NCI-H1694 (cell line): ENCODE data around the gene MESP1.

Experiments
- DNase-seq: peaks from one replicate; lab custom pipeline; 2025; lab: John Stamatoyannopoulos, UW

Gene MESP1

DNA sequence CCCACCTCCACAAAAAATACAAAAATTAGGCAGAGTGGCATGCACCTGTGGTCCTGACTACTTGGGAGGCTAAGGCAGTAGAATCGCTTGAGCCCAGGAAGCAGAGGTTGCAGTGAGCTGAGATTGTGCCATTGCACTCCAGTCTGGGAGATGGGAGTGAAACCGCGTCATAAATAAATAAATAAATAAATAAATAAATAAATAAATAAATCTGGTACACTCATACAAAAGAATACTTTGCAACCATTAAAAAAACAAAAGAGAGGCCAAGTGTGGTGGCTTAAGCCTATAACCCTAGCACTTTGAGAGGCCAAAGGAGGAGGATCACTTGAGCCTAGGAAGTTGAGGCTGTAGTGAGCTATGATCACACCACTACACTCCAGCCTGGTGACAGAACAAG is 28.0 kb downstream of the MESP1 start:
- DNase-seq = no peak

DNA sequence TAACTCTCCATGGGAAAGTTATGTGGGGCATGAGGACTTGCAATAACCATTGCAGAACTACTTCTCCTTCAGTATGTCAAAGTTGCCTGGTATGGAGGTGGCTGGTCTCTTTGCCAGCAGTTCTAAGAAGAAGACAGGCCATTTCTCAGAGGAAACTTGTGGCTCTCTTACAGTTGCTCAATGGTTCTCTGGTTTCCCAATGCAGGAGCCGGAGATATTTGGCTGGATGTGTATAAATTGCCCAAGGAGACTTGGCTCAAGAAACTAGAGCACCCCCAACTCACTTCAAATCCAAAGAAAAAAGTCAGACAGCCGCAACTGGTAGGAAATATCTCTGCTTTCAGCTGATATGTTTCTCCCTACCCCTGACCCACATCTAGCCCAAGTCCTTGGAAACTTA is 36.3 kb downstream of the MESP1 start:
- no peak for DNase-seq

DNA sequence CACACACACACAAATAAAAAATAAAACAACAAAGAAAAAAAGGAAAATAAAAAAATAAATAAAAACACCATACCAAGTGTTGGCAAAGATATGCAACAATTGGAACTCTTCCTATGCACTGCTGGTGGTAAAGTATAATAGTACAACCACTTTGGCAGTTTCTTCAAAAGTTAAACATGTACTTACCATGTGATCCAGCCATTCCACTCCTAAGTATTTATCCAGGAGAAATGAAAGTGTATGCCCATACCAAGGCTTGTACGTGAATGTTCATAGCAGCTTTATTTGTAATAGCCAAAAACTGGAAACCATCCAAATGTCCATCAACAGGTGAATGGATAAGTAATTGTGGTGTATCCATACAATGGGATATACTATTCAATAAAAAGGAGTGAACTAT is 43.5 kb downstream of the MESP1 start:
- DNase-seq = no peak

DNA sequence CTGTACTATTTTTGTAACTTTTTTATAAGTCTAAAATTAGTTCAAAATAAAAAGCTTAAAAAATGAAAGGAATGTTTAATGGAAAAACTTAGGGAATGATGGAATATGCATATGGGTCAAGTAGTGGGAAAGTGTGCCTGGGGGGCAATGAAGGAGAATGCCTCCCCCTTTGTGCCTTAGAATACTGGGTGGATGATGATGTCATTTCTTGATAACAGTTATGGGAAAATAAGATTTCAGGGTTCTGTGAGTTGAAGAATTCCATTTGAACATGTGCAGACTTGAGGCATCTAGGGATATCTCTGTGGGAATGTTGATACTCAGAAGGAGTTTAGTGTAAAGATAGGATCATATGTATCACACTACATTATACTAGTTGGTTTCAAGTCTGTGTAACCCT is 46.6 kb downstream of the MESP1 start:
- no peak for DNase-seq
